Panc1 (cell line): ENCODE measurements around the gene NME3. TPM values are rescaled to one million over a fixed set of nuclear protein-coding genes. Genes with fewer than 3 reads are reported as not detected.

Experiments used
- ATAC-seq: fragments of 200-7000 bp; cut with Tn5 transposase; 2 replicates; pipeline ENCODE4 v1.9.1; 2020; ENCODE audit warnings: mild to moderate bottlenecking, moderate library complexity
- BruUV-seq: library from RNA; stranded (reverse); fragments of 400-500 nt; replicated peaks from 2 replicates; lab custom pipeline; 2021; lab: Mats Ljungman, UMichigan
- CTCF ChIA-PET: fragments of 300-600 bp; sonication (Branson Sonifier 250); formaldehyde crosslinking; loops from one replicate; lab custom pipeline; 2022; ENCODE audit warnings: antibody characterized with exemption; lab: Charles Lee
- POLR2A ChIA-PET: fragments of 300-600 bp; sonication (Branson Sonifier 250); formaldehyde crosslinking; loops from one replicate; lab custom pipeline; 2022; ENCODE audit warnings: antibody characterized with exemption; lab: Charles Lee
- DNase-seq: peaks from one replicate; pipeline ENCODE4 v3.0.0-alpha.2; 2010; ENCODE audit warnings: low read depth, low spot score
- H3K27ac ChIP-seq: 2 replicates; pipeline ENCODE4 v1.5.1; 2011; ENCODE audit warnings: mild to moderate bottlenecking, low read length, inconsistent platforms
- H3K27me3 ChIP-seq: fragments of 200-500 bp; sonication (Bioruptor generic); 2 replicates; pipeline ENCODE4 v1.6.0; 2014; ENCODE audit warnings: low read length, inconsistent platforms; ENCODE audit not compliant: control insufficient read depth, insufficient read depth
- H3K36me3 ChIP-seq: fragments of 200-500 bp; sonication (Bioruptor generic); 2 replicates; pipeline ENCODE4 v1.5.1; 2014; ENCODE audit warnings: inconsistent platforms, mild to moderate bottlenecking, low read length, moderate library complexity; ENCODE audit not compliant: control insufficient read depth, insufficient read depth
- H3K4me1 ChIP-seq: 2 replicates; pipeline ENCODE4 v1.5.1; 2011; ENCODE audit warnings: inconsistent platforms, mild to moderate bottlenecking, low read length, moderate library complexity; ENCODE audit not compliant: control insufficient read depth, insufficient read depth
- H3K4me3 ChIP-seq, 2 experiments: 2 replicates each; pipeline ENCODE4 v1.5.1; 2011 to 2012; ENCODE audit warnings: low read depth in 2 of 2, low read length in 2 of 2, mild to moderate bottlenecking in 2 of 2, inconsistent platforms in 1 of 2, moderate library complexity in 1 of 2
- H3K9me3 ChIP-seq: fragments of 200-500 bp; sonication (Bioruptor generic); 2 replicates; pipeline ENCODE4 v1.5.1; 2014; ENCODE audit warnings: low read depth, mild to moderate bottlenecking, inconsistent platforms, low read length, moderate library complexity; ENCODE audit not compliant: control insufficient read depth, insufficient read depth
- CTCF ChIP-seq: fragments of 450-650 bp; IDR thresholded peaks from 2 replicates; pipeline ENCODE4 v1.5.1; 2017; ENCODE audit warnings: mild to moderate bottlenecking
- POLR2AphosphoS5 ChIP-seq: IDR thresholded peaks from 2 replicates; pipeline ENCODE4 v1.6.1; 2012; ENCODE audit warnings: mild to moderate bottlenecking, low read depth, low read length, moderate library complexity
- REST ChIP-seq, 2 experiments: IDR thresholded peaks; 2 replicates each; pipeline ENCODE4 v1.6.1; 2011 to 2012; ENCODE audit warnings: low read depth in 2 of 2, control low read depth in 1 of 2, low read length in 1 of 2, mild to moderate bottlenecking in 1 of 2, moderate library complexity in 1 of 2; ENCODE audit not compliant: insufficient read depth in 1 of 2
- SIN3A ChIP-seq: IDR thresholded peaks from 2 replicates; pipeline ENCODE4 v1.6.1; 2012; ENCODE audit warnings: low read depth, mild to moderate bottlenecking, low read length, moderate library complexity, borderline replicate concordance; ENCODE audit not compliant: insufficient read depth
- TCF7L2 ChIP-seq: IDR thresholded peaks from 2 replicates; pipeline ENCODE4 v1.6.1; 2011; ENCODE audit warnings: mild to moderate bottlenecking, low read depth, low read length, inconsistent platforms
- in situ Hi-C: cut with HindIII; loops from 2 replicates; pipeline ENCODE4 v1.10.0; 2016; ENCODE audit warnings: low sequenced_read_pairs, low pct_unique_long_range_greater_than_20kb
- intact Hi-C: fragments of 100-400 bp; cut with micrococcal nuclease; formaldehyde crosslinking; loops from one replicate; pipeline ENCODE4 v1.10.0; 2022; ENCODE audit not compliant: unreplicated experiment
- total RNA-seq: library from RNA; stranded (reverse); gene quantifications from one replicate; pipeline ENCODE4 v1.2.1, GENCODE V29; 2021; ENCODE audit not compliant: unreplicated experiment

NME3 gene
- total RNA-seq, 1 experiment from 2014 or later: 117 TPM

- ChIA-PET POLR2A (no interaction called here), CTCF (no interaction called here)
- in situ Hi-C loops (no loop called here), intact Hi-C loops (no loop called here)
- DNase-seq (no peak), ATAC-seq (no peak)
- TF ChIP-seq REST (IDR thresholded peaks at IDR 0.05; ENCODE audit: insufficient read depth in 1 of 2, low read depth in 2 of 2, low read length in 1 of 2): no peak
- no peak for TF ChIP-seq TCF7L2
- no peak for TF ChIP-seq CTCF
- no peak for TF ChIP-seq SIN3A
- no peak for TF ChIP-seq POLR2AphosphoS5
- Histone ChIP-seq H3K27me3 (no peaks in the 10 kb centered on the region), H3K36me3 (no peaks in the 10 kb centered on the region; the same call in 1 of the 2 replicates), H3K9me3 (no peaks in the 10 kb centered on the region), H3K4me1 (peaks cover 14% of the 10 kb centered on the region), H3K27ac (no peak overlapping the region), H3K4me3 (no peak overlapping the region)
- BruUV-seq: no TSS peak
Observed at GRCh38 chr16:1765826-1766225, 5.5 kb downstream of the NME3 start.

GRCh38 chr16:1764971-1765370 lies 6.4 kb downstream of the NME3 start:
- CTCF ChIA-PET: no interaction called here
- Histone ChIP-seq H3K9me3 (no peaks in the 10 kb centered on the region), H3K27me3 (no peaks in the 10 kb centered on the region), H3K4me3 (no peak overlapping the region), H3K36me3 (no peaks in the 10 kb centered on the region; the same call in 1 of the 2 replicates), H3K4me1 (peaks cover 13% of the 10 kb centered on the region), H3K27ac (no peak overlapping the region)
- BruUV-seq: no TSS peak
- POLR2A ChIA-PET: interaction anchor here (0.6 kb wide), 1 partner anchor 70 kb away, joined by 5 read pairs; no protein-coding TSS in a partner anchor
- ATAC-seq (no peak), DNase-seq (no peak)
- no peak for TF ChIP-seq POLR2AphosphoS5
- TF ChIP-seq CTCF: no peak
- TF ChIP-seq SIN3A: no peak
- TF ChIP-seq REST (IDR thresholded peaks at IDR 0.05; ENCODE audit: insufficient read depth in 1 of 2, low read depth in 2 of 2, low read length in 1 of 2): no peak
- TF ChIP-seq TCF7L2: no peak
- intact Hi-C loops (no loop called here), in situ Hi-C loops (no loop called here)
